ENCODE data around the gene NPM1.
A peak's percentile ranks its signal among the peaks of the same experiment; 100 is the strongest.
"Not testable (repeated sequence)": the region's sequence is repeated elsewhere in the genome, so short reads cannot be mapped to it uniquely, and the experiment has no call there.

The NPM1 gene

GRCh38 chr5:171410181-171410580 lies 22.5 kb downstream of the NPM1 start:
- DNase-seq (ENCODE audit: low read depth in 3 of 3, low spot score in 1 of 3) = no peak

- no peak for DNase-seq (ENCODE audit: low read depth in 3 of 3, low spot score in 1 of 3)
Observed at GRCh38 chr5:171412186-171412585, 24.5 kb downstream of the NPM1 start.

GRCh38 chr5:171413153-171413910 lies 25.7 kb downstream of the NPM1 start:
- no peak for DNase-seq (ENCODE audit: low read depth in 3 of 3, low spot score in 1 of 3)

GRCh38 chr5:171413993-171414392 lies 26.3 kb downstream of the NPM1 start:
- not testable (repeated sequence) for DNase-seq (ENCODE audit: low read depth in 3 of 3, low spot score in 1 of 3)

GRCh38 chr5:171415115-171415730 lies 27.6 kb downstream of the NPM1 start:
- DNase-seq (ENCODE audit: low read depth in 3 of 3, low spot score in 1 of 3) = no peak

GRCh38 chr5:171416160-171417049 lies 28.8 kb downstream of the NPM1 start:
- no peak for DNase-seq (ENCODE audit: low read depth in 3 of 3, low spot score in 1 of 3)

GRCh38 chr5:171418316-171418981 lies 30.8 kb downstream of the NPM1 start:
- peak in 1 of 3 donors; percentile 40 for DNase-seq (ENCODE audit: low read depth in 3 of 3, low spot score in 1 of 3)

DNA sequence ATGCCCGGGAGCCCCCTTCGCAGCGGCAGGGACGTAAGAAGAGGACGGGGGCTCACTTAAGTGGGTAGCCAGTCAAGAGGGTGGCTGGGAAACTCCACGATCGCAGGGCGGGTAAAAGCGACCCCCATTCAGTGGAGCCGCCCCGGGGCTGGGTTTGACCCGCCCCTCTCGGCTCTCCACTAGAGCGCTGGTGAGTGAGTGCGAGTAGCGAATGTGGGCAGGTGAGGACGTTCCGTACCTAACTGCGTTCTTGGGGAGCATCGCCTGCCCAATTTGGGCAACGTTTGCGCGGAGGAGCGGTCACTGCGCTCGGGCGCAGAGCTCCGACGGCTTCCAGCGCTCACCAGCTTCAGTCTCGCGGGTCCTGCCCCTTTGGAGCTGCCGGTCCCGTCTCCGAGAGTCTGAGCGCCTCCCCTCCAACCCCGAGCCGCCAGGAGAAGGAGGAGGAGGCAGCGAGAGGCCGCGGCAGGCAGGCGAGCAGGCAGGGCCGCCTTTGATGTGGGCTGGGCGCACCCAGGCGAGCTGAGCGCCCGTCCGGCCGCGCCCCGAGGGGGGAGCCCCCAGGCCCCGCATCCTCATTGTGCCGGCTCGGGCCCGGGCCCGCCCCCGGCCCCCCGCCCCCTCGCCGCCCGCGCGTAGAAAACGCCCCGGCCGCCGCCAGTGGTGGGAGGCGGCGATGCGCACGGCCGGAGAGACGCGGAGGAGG lies 31.5 kb downstream of the NPM1 start, which contains the start of gene FGF18:
TSS of gene FGF18 (plus strand) at position 666 of the 706 bp plus-strand sequence. CDS start 553 bp downstream, outside the sequence.
- DNase-seq (ENCODE audit: low read depth in 3 of 3, low spot score in 1 of 3) = no peak

DNA sequence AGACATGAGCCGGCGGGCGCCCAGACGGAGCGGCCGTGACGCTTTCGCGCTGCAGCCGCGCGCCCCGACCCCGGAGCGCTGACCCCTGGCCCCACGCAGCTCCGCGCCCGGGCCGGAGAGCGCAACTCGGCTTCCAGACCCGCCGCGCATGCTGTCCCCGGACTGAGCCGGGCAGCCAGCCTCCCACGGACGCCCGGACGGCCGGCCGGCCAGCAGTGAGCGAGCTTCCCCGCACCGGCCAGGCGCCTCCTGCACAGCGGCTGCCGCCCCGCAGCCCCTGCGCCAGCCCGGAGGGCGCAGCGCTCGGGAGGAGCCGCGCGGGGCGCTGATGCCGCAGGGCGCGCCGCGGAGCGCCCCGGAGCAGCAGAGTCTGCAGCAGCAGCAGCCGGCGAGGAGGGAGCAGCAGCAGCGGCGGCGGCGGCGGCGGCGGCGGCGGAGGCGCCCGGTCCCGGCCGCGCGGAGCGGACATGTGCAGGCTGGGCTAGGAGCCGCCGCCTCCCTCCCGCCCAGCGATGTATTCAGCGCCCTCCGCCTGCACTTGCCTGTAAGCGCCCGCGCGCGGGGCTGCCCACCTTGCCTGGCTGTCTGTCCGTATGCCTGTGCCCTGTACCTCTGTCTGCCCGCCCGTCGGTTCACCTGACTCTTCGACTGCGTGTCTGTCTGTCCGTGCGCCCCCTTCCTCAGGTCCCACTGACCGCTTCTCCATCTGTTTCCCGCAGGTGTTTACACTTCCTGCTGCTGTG lies 32.2 kb downstream of the NPM1 start:
- peak in 1 of 3 donors; percentile 24 for DNase-seq (ENCODE audit: low read depth in 3 of 3, low spot score in 1 of 3)

DNA sequence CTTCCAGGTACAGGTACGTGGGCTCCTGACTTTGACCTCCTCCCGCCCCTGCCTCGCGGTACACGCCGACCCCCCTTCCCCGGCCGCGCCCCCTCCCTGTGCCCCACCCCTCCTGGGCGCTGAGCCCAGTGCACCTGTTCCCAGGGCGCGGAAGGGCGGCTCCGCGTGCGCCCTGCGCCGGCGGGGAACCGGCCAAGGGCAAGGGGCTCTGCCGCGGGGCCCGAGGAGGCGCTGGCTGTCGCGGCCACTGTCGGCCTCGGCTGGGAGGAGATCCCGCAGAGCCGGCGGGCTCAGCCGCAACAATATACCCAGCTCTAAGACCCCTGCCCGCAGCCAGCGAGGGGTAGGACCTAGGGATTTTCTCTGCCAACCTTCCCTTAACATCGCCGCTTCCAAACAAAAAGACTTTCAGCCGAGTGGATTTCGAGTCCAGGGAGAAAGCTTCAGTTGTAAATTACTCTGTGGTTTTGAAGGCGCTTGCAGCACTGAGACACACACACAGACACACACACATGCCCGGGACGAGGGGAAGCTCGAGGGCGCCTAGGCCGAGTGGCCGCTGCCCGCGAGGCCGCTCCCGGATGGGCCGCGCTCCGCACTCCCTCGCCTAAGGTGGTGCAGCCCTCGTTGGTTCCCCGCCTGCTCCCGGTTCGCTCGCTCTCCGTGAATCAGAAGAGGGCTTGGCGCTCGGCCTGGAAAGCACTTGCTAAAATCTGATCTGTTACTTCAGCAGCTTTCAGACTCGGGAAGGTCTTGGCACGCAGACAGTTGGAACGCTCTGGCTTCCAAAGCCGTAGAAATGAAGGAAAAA lies 33.0 kb downstream of the NPM1 start:
- DNase-seq (ENCODE audit: low read depth in 3 of 3, low spot score in 1 of 3) = no peak

- no peak for DNase-seq (ENCODE audit: low read depth in 3 of 3, low spot score in 1 of 3)
Observed at GRCh38 chr5:171421331-171422262, 33.9 kb downstream of the NPM1 start.

GRCh38 chr5:171422495-171422894 lies 34.8 kb downstream of the NPM1 start:
- no peak for DNase-seq (ENCODE audit: low read depth in 3 of 3, low spot score in 1 of 3)

DNA sequence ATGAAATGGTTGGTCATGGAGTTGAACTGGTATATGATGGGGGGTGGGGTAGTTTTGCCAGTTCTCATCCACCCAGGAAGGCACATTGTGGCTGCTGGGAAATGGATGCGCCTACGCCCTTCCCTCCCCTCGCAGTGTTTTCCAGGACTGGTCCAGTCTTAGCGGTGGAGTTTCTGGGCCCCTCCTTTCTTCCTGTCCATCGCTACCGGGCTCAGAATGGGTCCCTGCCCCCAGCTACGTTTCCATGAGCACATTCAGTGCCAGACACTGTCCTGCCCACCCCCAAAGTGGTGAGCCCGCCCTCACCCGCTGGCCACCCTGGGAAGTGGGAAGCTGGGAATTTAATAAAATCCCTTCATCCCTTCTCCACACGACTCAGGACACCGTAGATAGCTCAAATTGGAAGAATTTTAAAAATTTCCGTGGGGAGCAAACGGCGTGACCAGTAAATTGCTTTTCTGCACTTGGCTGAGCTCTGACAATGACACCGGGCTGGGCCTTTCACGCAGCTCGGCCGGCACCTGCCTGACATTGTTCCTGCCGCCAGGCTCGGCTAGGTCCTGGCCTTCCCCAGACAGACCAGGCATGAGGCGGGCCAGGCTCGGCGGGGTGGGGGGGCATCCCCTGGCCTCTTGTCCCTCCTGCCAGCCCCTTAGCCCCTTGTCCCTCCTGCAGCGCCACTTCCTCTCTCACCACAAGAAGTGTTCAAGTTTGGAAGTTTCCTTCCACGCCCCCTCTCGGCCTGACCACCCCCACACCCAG lies 35.4 kb downstream of the NPM1 start:
- DNase-seq (ENCODE audit: low read depth in 3 of 3, low spot score in 1 of 3) = no peak

DNA sequence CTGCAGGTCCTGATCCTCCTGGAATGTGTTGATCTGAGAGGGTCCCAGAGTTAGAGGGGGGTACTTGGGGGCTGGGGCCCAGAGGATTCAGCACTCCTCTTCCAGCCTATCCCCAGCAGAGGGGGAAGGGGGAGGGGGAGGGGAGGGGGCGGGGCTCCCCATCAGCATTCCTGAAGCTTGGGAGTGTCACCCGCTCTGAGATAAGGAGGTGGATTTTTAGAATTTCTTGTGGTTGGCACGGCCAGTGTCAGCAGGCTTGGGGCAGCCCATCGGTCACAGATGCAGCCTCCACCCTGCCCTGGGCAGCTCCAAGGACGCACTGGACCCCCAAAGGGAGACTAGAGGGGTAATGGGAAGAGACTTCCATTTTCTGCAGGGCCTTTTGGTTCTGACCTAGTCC lies 37.1 kb downstream of the NPM1 start:
- no peak for DNase-seq (ENCODE audit: low read depth in 3 of 3, low spot score in 1 of 3)

DNA sequence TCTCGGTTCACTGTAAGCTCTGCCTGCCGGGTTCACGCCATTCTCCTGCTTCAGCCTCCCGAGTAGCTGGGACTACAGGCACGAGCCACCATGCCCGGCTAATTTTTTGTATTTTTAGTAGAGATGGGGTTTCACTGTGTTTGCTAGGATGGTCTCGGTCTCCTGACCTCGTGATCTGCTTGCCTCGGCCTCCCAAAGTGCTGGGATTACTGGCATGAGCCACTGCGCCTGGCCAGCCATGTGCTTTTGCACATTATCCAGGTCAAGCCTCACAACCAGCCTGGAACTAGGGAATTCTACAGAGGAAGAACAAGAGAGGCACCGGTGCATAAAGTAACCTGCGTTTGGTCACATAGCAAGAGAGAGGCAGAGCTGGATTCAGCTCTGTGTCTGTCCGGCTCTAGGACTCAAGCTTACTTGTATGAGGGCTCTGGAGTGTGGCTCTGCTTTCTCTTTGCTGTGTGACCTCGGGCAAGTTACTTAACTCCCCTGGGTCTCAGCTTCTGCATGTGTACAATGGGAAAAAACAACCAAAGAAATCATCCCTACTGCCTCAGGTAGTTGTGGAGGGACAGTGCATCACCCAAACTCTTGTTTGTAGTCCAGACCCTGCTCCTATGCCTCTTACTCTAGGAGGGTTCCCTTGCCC lies 38.1 kb downstream of the NPM1 start:
- DNase-seq (ENCODE audit: low read depth in 3 of 3, low spot score in 1 of 3) = no peak

DNA sequence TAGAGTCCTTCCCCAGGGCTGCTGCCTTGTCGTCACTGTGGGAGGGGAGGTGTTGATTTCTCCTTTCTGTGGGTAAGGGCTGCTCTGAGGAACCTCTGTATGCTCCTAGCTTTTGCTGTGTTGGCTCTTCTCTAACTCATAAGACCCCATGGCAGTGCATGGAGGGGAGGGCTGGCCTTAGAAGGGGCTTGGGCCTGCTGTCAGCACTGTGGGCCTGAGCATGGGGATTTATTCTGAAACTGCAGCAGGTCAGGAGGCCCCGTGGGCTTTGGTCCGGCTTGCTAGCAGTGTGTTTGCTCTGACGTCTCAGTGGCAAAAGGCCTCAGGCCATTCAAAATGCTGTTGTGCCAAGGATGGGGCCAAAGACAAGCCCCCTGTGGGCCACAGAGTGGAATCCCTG lies 38.6 kb downstream of the NPM1 start:
- no peak for DNase-seq (ENCODE audit: low read depth in 3 of 3, low spot score in 1 of 3)

DNA sequence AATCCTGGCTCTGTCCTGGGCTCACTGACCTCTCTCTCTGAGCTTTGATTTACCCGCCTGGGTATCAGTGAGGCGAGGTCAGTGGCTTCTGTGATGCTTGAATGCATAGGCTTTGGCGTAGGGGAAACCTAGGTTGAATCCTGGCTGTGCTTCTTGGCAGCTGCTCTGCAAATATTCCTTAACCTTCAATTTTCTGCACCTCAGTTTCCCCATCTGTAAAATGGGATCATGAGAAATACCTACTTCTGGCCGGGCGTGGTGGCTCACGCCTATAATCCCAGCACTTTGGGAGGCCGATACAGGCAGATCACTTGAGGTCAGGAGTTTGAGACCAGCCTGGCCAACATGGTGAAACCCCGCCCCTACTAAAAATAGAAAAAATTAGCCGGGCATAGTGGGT lies 39.0 kb downstream of the NPM1 start:
- DNase-seq (ENCODE audit: low read depth in 3 of 3, low spot score in 1 of 3) = no peak
